ENCODE data around the gene PDE4B. TPM values are rescaled to one million over a fixed set of nuclear protein-coding genes. Genes with fewer than 3 reads are reported as not detected.
"Not testable (repeated sequence)": the region's sequence is repeated elsewhere in the genome, so short reads cannot be mapped to it uniquely, and the experiment has no call there.

PDE4B gene
- total RNA-seq, 1 donor from 2014 or later = 7.2 TPM

GRCh38 chr1:66132324-66132723 lies 339.6 kb downstream of the PDE4B start:
- no peak for DNase-seq
- Mint-ChIP-seq H3K4me1 (ENCODE audit: low read depth, unreplicated experiment) (peaks cover 2% of the 10 kb centered on the region), H3K27me3 (ENCODE audit: unreplicated experiment) (no peaks in the 10 kb centered on the region), H3K9me3 (ENCODE audit: unreplicated experiment) (no peaks in the 10 kb centered on the region), H3K36me3 (ENCODE audit: unreplicated experiment) (no peaks in the 10 kb centered on the region), H3K27ac (ENCODE audit: unreplicated experiment) (no peak overlapping the region), H3K4me3 (ENCODE audit: unreplicated experiment) (no peak overlapping the region)
- no peak for TF ChIP-seq CTCF (IDR thresholded peaks at IDR 0.05; ENCODE audit: partially characterized antibody, unreplicated experiment)

GRCh38 chr1:66134004-66134403 lies 341.3 kb downstream of the PDE4B start:
- H3K27me3 Mint-ChIP-seq (ENCODE audit: unreplicated experiment) = no peaks in the 10 kb centered on the region
- H3K27ac Mint-ChIP-seq (ENCODE audit: unreplicated experiment) = no peak overlapping the region
- DNase-seq = no peak
- H3K4me3 Mint-ChIP-seq (ENCODE audit: unreplicated experiment) = no peak overlapping the region
- peaks cover 2% of the 10 kb centered on the region for H3K4me1 Mint-ChIP-seq (ENCODE audit: low read depth, unreplicated experiment)
- H3K36me3 Mint-ChIP-seq (ENCODE audit: unreplicated experiment) = no peaks in the 10 kb centered on the region
- no peak for TF ChIP-seq CTCF (IDR thresholded peaks at IDR 0.05; ENCODE audit: partially characterized antibody, unreplicated experiment)
- no peaks in the 10 kb centered on the region for H3K9me3 Mint-ChIP-seq (ENCODE audit: unreplicated experiment)

- DNase-seq = no peak
- H3K27ac Mint-ChIP-seq (ENCODE audit: unreplicated experiment) = no peak overlapping the region
- TF ChIP-seq CTCF (IDR thresholded peaks at IDR 0.05; ENCODE audit: partially characterized antibody, unreplicated experiment) = no peak
- H3K27me3 Mint-ChIP-seq (ENCODE audit: unreplicated experiment) = no peaks in the 10 kb centered on the region
- no peaks in the 10 kb centered on the region for H3K9me3 Mint-ChIP-seq (ENCODE audit: unreplicated experiment)
- peaks cover 2% of the 10 kb centered on the region for H3K4me1 Mint-ChIP-seq (ENCODE audit: low read depth, unreplicated experiment)
- no peak overlapping the region for H3K4me3 Mint-ChIP-seq (ENCODE audit: unreplicated experiment)
- H3K36me3 Mint-ChIP-seq (ENCODE audit: unreplicated experiment) = no peaks in the 10 kb centered on the region
These were observed 342.5 kb downstream of the PDE4B start for GRCh38 chr1:66135161-66135560.

- not testable (repeated sequence) for H3K27ac Mint-ChIP-seq (ENCODE audit: unreplicated experiment); H3K4me3 Mint-ChIP-seq (ENCODE audit: unreplicated experiment); H3K36me3 Mint-ChIP-seq (ENCODE audit: unreplicated experiment); H3K4me1 Mint-ChIP-seq (ENCODE audit: low read depth, unreplicated experiment); H3K27me3 Mint-ChIP-seq (ENCODE audit: unreplicated experiment); H3K9me3 Mint-ChIP-seq (ENCODE audit: unreplicated experiment); DNase-seq
These were observed 343.7 kb downstream of the PDE4B start for GRCh38 chr1:66136423-66136822.

- no peaks in the 10 kb centered on the region for H3K9me3 Mint-ChIP-seq (ENCODE audit: unreplicated experiment)
- H3K4me1 Mint-ChIP-seq (ENCODE audit: low read depth, unreplicated experiment) = peaks cover 2% of the 10 kb centered on the region
- no peak overlapping the region for H3K4me3 Mint-ChIP-seq (ENCODE audit: unreplicated experiment)
- H3K36me3 Mint-ChIP-seq (ENCODE audit: unreplicated experiment) = no peaks in the 10 kb centered on the region
- H3K27ac Mint-ChIP-seq (ENCODE audit: unreplicated experiment) = no peak overlapping the region
- no peak for DNase-seq
- no peak for TF ChIP-seq CTCF (IDR thresholded peaks at IDR 0.05; ENCODE audit: partially characterized antibody, unreplicated experiment)
- no peaks in the 10 kb centered on the region for H3K27me3 Mint-ChIP-seq (ENCODE audit: unreplicated experiment)
These were observed 344.5 kb downstream of the PDE4B start for GRCh38 chr1:66137235-66137634.

GRCh38 chr1:66138613-66139012 lies 345.9 kb downstream of the PDE4B start:
- H3K9me3 Mint-ChIP-seq (ENCODE audit: unreplicated experiment) = no peaks in the 10 kb centered on the region
- H3K36me3 Mint-ChIP-seq (ENCODE audit: unreplicated experiment) = no peaks in the 10 kb centered on the region
- H3K27ac Mint-ChIP-seq (ENCODE audit: unreplicated experiment) = no peak overlapping the region
- no peak for TF ChIP-seq CTCF (IDR thresholded peaks at IDR 0.05; ENCODE audit: partially characterized antibody, unreplicated experiment)
- H3K27me3 Mint-ChIP-seq (ENCODE audit: unreplicated experiment) = no peaks in the 10 kb centered on the region
- no peak overlapping the region for H3K4me3 Mint-ChIP-seq (ENCODE audit: unreplicated experiment)
- DNase-seq = no peak
- peaks cover 7% of the 10 kb centered on the region for H3K4me1 Mint-ChIP-seq (ENCODE audit: low read depth, unreplicated experiment)

All from glutamatergic neuron (in vitro differentiated cells).